Neural cell (in vitro differentiated cells): Measurements from ENCODE around the gene STARD13. TPM values are rescaled to one million over a fixed set of nuclear protein-coding genes. Genes with fewer than 3 reads are reported as not detected.
A peak's percentile ranks its signal among the peaks of the same experiment; 100 is the strongest.

ENCODE experiments used
- H2AFZ ChIP-seq: fragments of 200-600, 300-800 bp; sonication (generic), shearing (Covaris generic); 2 replicates; pipeline ENCODE4 v1.6.0; 2014; ENCODE audit warnings: low read depth, mild to moderate bottlenecking, antibody characterized with exemption, low read length, moderate library complexity
- H3F3A ChIP-seq: fragments of 200-600 bp; shearing (Covaris generic); 2 replicates; pipeline ENCODE4 v1.6.1; 2016; ENCODE audit warnings: mild to moderate bottlenecking, moderate library complexity, mixed read lengths, antibody characterized with exemption, low read length; ENCODE audit not compliant: insufficient read depth, poor library complexity, severe bottlenecking
- H3K27ac ChIP-seq: fragments of 200-600, 300-800 bp; sonication (generic), shearing (Covaris generic); 2 replicates; pipeline ENCODE4 v1.5.1; 2014; ENCODE audit warnings: mild to moderate bottlenecking, low read length, moderate library complexity
- H3K27me3 ChIP-seq: fragments of 300-800, 200-600 bp; sonication (generic), shearing (Covaris generic); 2 replicates; pipeline ENCODE4 v1.6.0; 2014; ENCODE audit warnings: mild to moderate bottlenecking, low read depth, low read length, moderate library complexity; ENCODE audit not compliant: insufficient read depth
- H3K36me3 ChIP-seq: fragments of 300-800, 200-600 bp; sonication (generic), shearing (Covaris generic); 2 replicates; pipeline ENCODE4 v1.5.1; 2014; ENCODE audit warnings: mild to moderate bottlenecking, antibody characterized with exemption, low read length, moderate library complexity; ENCODE audit not compliant: insufficient read depth
- H3K4me2 ChIP-seq: fragments of 300-800, 200-600 bp; sonication (generic), shearing (Covaris generic); 2 replicates; pipeline ENCODE4 v1.6.0; 2014; ENCODE audit warnings: mild to moderate bottlenecking, low read length
- H3K4me3 ChIP-seq: fragments of 300-800, 200-600 bp; sonication (generic), shearing (Covaris generic); 2 replicates; pipeline ENCODE4 v1.5.1; 2014; ENCODE audit warnings: mild to moderate bottlenecking, low read length, moderate library complexity
- H3K79me2 ChIP-seq: fragments of 200-600 bp; shearing (Covaris generic); replicated peaks from 2 replicates; pipeline ENCODE4 v1.6.0; 2014; ENCODE audit warnings: mild to moderate bottlenecking, low read length, moderate library complexity; ENCODE audit not compliant: insufficient read depth
- H3K9ac ChIP-seq: fragments of 300-800, 200-600 bp; sonication (generic), shearing (Covaris generic); 2 replicates; pipeline ENCODE4 v1.6.1; 2016; ENCODE audit warnings: mild to moderate bottlenecking, low read length, mixed read lengths
- H3K9me2 ChIP-seq: fragments of 200-600 bp; shearing (Covaris generic); 2 replicates; pipeline ENCODE4 v1.6.1; 2016; ENCODE audit warnings: mild to moderate bottlenecking, low read length, mixed read lengths; ENCODE audit not compliant: insufficient read depth
- H3K9me3 ChIP-seq: fragments of 200-600, 300-800 bp; sonication (generic), shearing (Covaris generic); 2 replicates; pipeline ENCODE4 v1.6.1; 2016; ENCODE audit warnings: mild to moderate bottlenecking, mixed run types, low read length, moderate library complexity, mixed read lengths
- H4K20me1 ChIP-seq: fragments of 200-600 bp; shearing (Covaris generic); 2 replicates; pipeline ENCODE4 v1.6.1; 2016; ENCODE audit warnings: mild to moderate bottlenecking, mixed run types; ENCODE audit not compliant: insufficient read depth
- CTCF ChIP-seq: fragments of 450-650 bp; IDR thresholded peaks from 2 replicates; pipeline ENCODE4 v1.5.1; 2014; ENCODE audit warnings: antibody characterized with exemption, mild to moderate bottlenecking, moderate library complexity; ENCODE audit not compliant: poor library complexity, severe bottlenecking
- EP300 ChIP-seq: fragments of 450-650 bp; conservative IDR thresholded peaks from 2 replicates; pipeline ENCODE4 v1.6.1; 2014; ENCODE audit warnings: antibody characterized with exemption, mild to moderate bottlenecking, moderate library complexity; ENCODE audit not compliant: poor library complexity, severe bottlenecking
- EZH2 ChIP-seq: fragments of 200-600, 300-800 bp; shearing (Covaris generic), sonication (generic); IDR thresholded peaks from 2 replicates; pipeline ENCODE4 v1.6.1; 2014; ENCODE audit warnings: antibody characterized with exemption, low read length, borderline replicate concordance, mild to moderate bottlenecking; ENCODE audit not compliant: insufficient read depth, poor library complexity, severe bottlenecking
- MXI1 ChIP-seq: fragments of 450-650 bp; conservative IDR thresholded peaks from 2 replicates; pipeline ENCODE4 v1.6.1; 2014; ENCODE audit warnings: antibody characterized with exemption, mild to moderate bottlenecking; ENCODE audit not compliant: poor library complexity, severe bottlenecking
- POLR2AphosphoS5 ChIP-seq: IDR thresholded peaks from 2 replicates; pipeline ENCODE4 v1.6.1; 2012
- RAD21 ChIP-seq: fragments of 450-650 bp; conservative IDR thresholded peaks from 2 replicates; pipeline ENCODE4 v1.6.1; 2014; ENCODE audit warnings: antibody characterized with exemption, mild to moderate bottlenecking, moderate library complexity
- REST ChIP-seq: IDR thresholded peaks from 2 replicates; pipeline ENCODE4 v1.6.1; 2012; ENCODE audit warnings: borderline replicate concordance
- SMC3 ChIP-seq: fragments of 450-650 bp; conservative IDR thresholded peaks from 2 replicates; pipeline ENCODE4 v1.6.1; 2014; ENCODE audit warnings: antibody characterized with exemption, mild to moderate bottlenecking, moderate library complexity; ENCODE audit not compliant: poor library complexity
- TAF1 ChIP-seq: IDR thresholded peaks from 2 replicates; pipeline ENCODE4 v1.6.1; 2012; ENCODE audit warnings: low read depth
- polyA plus RNA-seq: library from polyadenylated mRNA; depleted of rRNA; stranded (reverse); fragments of >200 nt; gene quantifications from 2 replicates; pipeline ENCODE4 v1.2.3, GENCODE V29; 2014

STARD13 gene
- polyA plus RNA-seq, 1 donor from 2014 or later = 0.05 TPM

GRCh38 chr13:33257841-33258807, 27.4 kb downstream of the STARD13 start:
- H4K20me1 ChIP-seq = no peaks in the 10 kb centered on the region
- no peaks in the 10 kb centered on the region for H3F3A ChIP-seq
- H3K9ac ChIP-seq = no peak overlapping the region
- no peaks in the 10 kb centered on the region for H3K9me3 ChIP-seq
- H3K27ac ChIP-seq = peak overlapping the region; percentile 18
- H3K36me3 ChIP-seq = no peaks in the 10 kb centered on the region
- no peaks in the 10 kb centered on the region for H3K9me2 ChIP-seq
- H2AFZ ChIP-seq = no peak overlapping the region
- peak overlapping the region; percentile 12 for H3K4me2 ChIP-seq
- TF ChIP-seq REST (no peak), TAF1 (no peak), SMC3 (no peak), RAD21 (no peak), MXI1 (no peak), CTCF (no peak), EP300 (no peak), POLR2AphosphoS5 (no peak), EZH2 (no peak)
- H3K27me3 ChIP-seq = no peaks in the 10 kb centered on the region
- H3K79me2 ChIP-seq = no peaks in the 10 kb centered on the region
- no peak overlapping the region for H3K4me3 ChIP-seq

GRCh38 chr13:33256148-33256840, 29.3 kb downstream of the STARD13 start:
- no peaks in the 10 kb centered on the region for H3K79me2 ChIP-seq

More at GRCh38 chr13:33256148-33256840, 29.3 kb downstream of the STARD13 start:
- Histone ChIP-seq H3F3A (no peaks in the 10 kb centered on the region), H3K9me2 (no peaks in the 10 kb centered on the region), H2AFZ (no peak overlapping the region), H3K36me3 (no peaks in the 10 kb centered on the region), H3K9me3 (no peaks in the 10 kb centered on the region), H3K27me3 (no peaks in the 10 kb centered on the region), H3K27ac (no peak overlapping the region), H3K9ac (no peak overlapping the region), H3K4me3 (no peak overlapping the region), H3K4me2 (no peak overlapping the region), H4K20me1 (no peaks in the 10 kb centered on the region)
- TF ChIP-seq REST = no peak
- TF ChIP-seq EP300 = no peak
